Measurements from ENCODE around the gene TBL2. TPM values are rescaled to one million over a fixed set of nuclear protein-coding genes. Genes with fewer than 3 reads are reported as not detected.
"Not testable (repeated sequence)": the region's sequence is repeated elsewhere in the genome, so short reads cannot be mapped to it uniquely, and the experiment has no call there.

The TBL2 gene
- total RNA-seq, 1 experiment from 2014 or later, result 62.8 TPM

- no peak overlapping the region for H3K27ac ChIP-seq (ENCODE audit: low read length)
- H3K4me1 ChIP-seq (ENCODE audit: insufficient read depth, low read length), result peaks cover 2% of the 10 kb centered on the region; the same call in 1 of the 2 replicates
- no peaks in the 10 kb centered on the region for H3K9me2 ChIP-seq (replicated peaks; ENCODE audit: low read length)
- H4K20me1 ChIP-seq (ENCODE audit: low read length), result no peaks in the 10 kb centered on the region
- CTCF ChIA-PET, result no interaction called here
- H3K9ac ChIP-seq (ENCODE audit: low read length), result no peak overlapping the region
- intact Hi-C loops (cut with micrococcal nuclease), result no loop called here
- BruUV-seq (replicated peaks), result no TSS peak
- H3K79me2 ChIP-seq (ENCODE audit: low read length), result no peaks in the 10 kb centered on the region
- ATAC-seq, result no peak
- no peak overlapping the region for H3K4me3 ChIP-seq (ENCODE audit: low read length)
- no peak for TF ChIP-seq EZH2 (IDR thresholded peaks at IDR 0.05; ENCODE audit: low read length, unreplicated experiment)
- TF ChIP-seq CTCF (conservative IDR thresholded peaks at IDR 0.05; ENCODE audit: low read depth, low read length), result no peak
- no peak for TF ChIP-seq EZH2phosphoT487 (IDR thresholded peaks at IDR 0.05; ENCODE audit: borderline replicate concordance, low read length)
- H3K27me3 ChIP-seq (ENCODE audit: low read length), result no peaks in the 10 kb centered on the region
- no peaks in the 10 kb centered on the region for H3K9me3 ChIP-seq (ENCODE audit: low read length)
- POLR2A ChIA-PET (ENCODE audit: unreplicated experiment), result no interaction called here
- H3K4me2 ChIP-seq (ENCODE audit: low read length), result no peak overlapping the region
- no peaks in the 10 kb centered on the region for H3F3A ChIP-seq (ENCODE audit: low read length, unreplicated experiment)
- DNase-seq, result no peak
- H3K36me3 ChIP-seq (ENCODE audit: low read depth, low read length), result no peaks in the 10 kb centered on the region
- no peak overlapping the region for H2AFZ ChIP-seq (ENCODE audit: low read length)
Measured at GRCh38 chr7:73586911-73587310, 8.5 kb upstream of the TBL2 start.

GRCh38 chr7:73585196-73585595 lies 6.8 kb upstream of the TBL2 start:
- DNase-seq (no peak), ATAC-seq (no peak)
- TF ChIP-seq EZH2 (IDR thresholded peaks at IDR 0.05; ENCODE audit: low read length, unreplicated experiment) (no peak), EZH2phosphoT487 (IDR thresholded peaks at IDR 0.05; ENCODE audit: borderline replicate concordance, low read length) (no peak), CTCF (conservative IDR thresholded peaks at IDR 0.05; ENCODE audit: low read depth, low read length) (no peak)
- H3K36me3 ChIP-seq (ENCODE audit: low read depth, low read length), result no peaks in the 10 kb centered on the region
- no peaks in the 10 kb centered on the region for H3K27me3 ChIP-seq (ENCODE audit: low read length)
- H4K20me1 ChIP-seq (ENCODE audit: low read length), result no peaks in the 10 kb centered on the region
- H3K27ac ChIP-seq (ENCODE audit: low read length), result no peak overlapping the region
- no peaks in the 10 kb centered on the region for H3K9me2 ChIP-seq (replicated peaks; ENCODE audit: low read length)
- no peaks in the 10 kb centered on the region for H3K79me2 ChIP-seq (ENCODE audit: low read length)
- CTCF ChIA-PET, result no interaction called here
- POLR2A ChIA-PET (ENCODE audit: unreplicated experiment), result no interaction called here
- no peak overlapping the region for H3K4me3 ChIP-seq (ENCODE audit: low read length)
- H3K9me3 ChIP-seq (ENCODE audit: low read length), result no peaks in the 10 kb centered on the region
- H3K4me2 ChIP-seq (ENCODE audit: low read length), result no peak overlapping the region
- peaks cover 4% of the 10 kb centered on the region; the same call in 1 of the 2 replicates for H3K4me1 ChIP-seq (ENCODE audit: insufficient read depth, low read length)
- no peaks in the 10 kb centered on the region for H3F3A ChIP-seq (ENCODE audit: low read length, unreplicated experiment)
- intact Hi-C loops (cut with micrococcal nuclease), result no loop called here
- H2AFZ ChIP-seq (ENCODE audit: low read length), result no peak overlapping the region
- no TSS peak for BruUV-seq (replicated peaks)
- H3K9ac ChIP-seq (ENCODE audit: low read length), result no peak overlapping the region

GRCh38 chr7:73582664-73583202 lies 4.4 kb upstream of the TBL2 start:
- TF ChIP-seq EZH2 (IDR thresholded peaks at IDR 0.05; ENCODE audit: low read length, unreplicated experiment) (no peak), CTCF (conservative IDR thresholded peaks at IDR 0.05; ENCODE audit: low read depth, low read length) (no peak), EZH2phosphoT487 (IDR thresholded peaks at IDR 0.05; ENCODE audit: borderline replicate concordance, low read length) (no peak)
- Histone ChIP-seq H3K4me2 (ENCODE audit: low read length) (no peak overlapping the region), H3K9ac (ENCODE audit: low read length) (no peak overlapping the region), H4K20me1 (ENCODE audit: low read length) (no peaks in the 10 kb centered on the region), H3K4me1 (ENCODE audit: insufficient read depth, low read length) (peaks cover 7% of the 10 kb centered on the region; the same call in 1 of the 2 replicates), H3K36me3 (ENCODE audit: low read depth, low read length) (no peaks in the 10 kb centered on the region), H3K27me3 (ENCODE audit: low read length) (no peaks in the 10 kb centered on the region), H3K9me3 (ENCODE audit: low read length) (no peaks in the 10 kb centered on the region), H3K9me2 (replicated peaks; ENCODE audit: low read length) (no peaks in the 10 kb centered on the region), H2AFZ (ENCODE audit: low read length) (no peak overlapping the region), H3K4me3 (ENCODE audit: low read length) (no peak overlapping the region), H3F3A (ENCODE audit: low read length, unreplicated experiment) (no peaks in the 10 kb centered on the region), H3K27ac (ENCODE audit: low read length) (no peak overlapping the region), H3K79me2 (ENCODE audit: low read length) (peaks cover 6% of the 10 kb centered on the region)
- ATAC-seq (no peak), DNase-seq (no peak)
- ChIA-PET POLR2A (ENCODE audit: unreplicated experiment) (interaction anchor here (0.6 kb wide), 1 partner anchor 68 kb away, joined by 3 read pairs; no protein-coding TSS in a partner anchor), CTCF (no interaction called here)
- BruUV-seq (replicated peaks), result no TSS peak
- intact Hi-C loops (cut with micrococcal nuclease), result no loop called here

DNA sequence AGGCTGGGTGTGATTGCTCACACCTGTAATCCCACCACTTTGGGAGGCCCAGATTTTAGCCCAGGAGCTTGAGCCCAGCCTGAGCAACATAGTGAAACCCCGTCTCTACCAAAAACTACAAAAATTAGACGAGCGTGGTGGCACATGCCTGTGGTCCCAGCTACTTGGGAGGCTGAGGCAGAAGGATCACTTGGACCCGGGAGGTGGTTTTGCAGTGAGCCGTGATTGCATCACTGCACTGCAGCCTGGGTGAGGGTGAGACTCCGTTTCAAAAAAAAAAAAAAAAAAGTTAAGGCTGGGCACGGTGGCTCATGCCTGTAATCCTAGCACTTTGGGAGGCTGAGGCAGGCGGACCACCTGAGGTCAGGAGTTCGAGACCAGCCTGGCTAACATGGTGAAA lies 2.6 kb upstream of the TBL2 start:
- H3K27ac ChIP-seq (ENCODE audit: low read length); H3K9me2 ChIP-seq (replicated peaks; ENCODE audit: low read length); CTCF ChIA-PET; H3K27me3 ChIP-seq (ENCODE audit: low read length); DNase-seq; H3K9ac ChIP-seq (ENCODE audit: low read length); POLR2A ChIA-PET (ENCODE audit: unreplicated experiment); BruUV-seq (replicated peaks); H3F3A ChIP-seq (ENCODE audit: low read length, unreplicated experiment); H3K4me2 ChIP-seq (ENCODE audit: low read length); H3K36me3 ChIP-seq (ENCODE audit: low read depth, low read length); H2AFZ ChIP-seq (ENCODE audit: low read length); H3K9me3 ChIP-seq (ENCODE audit: low read length); H4K20me1 ChIP-seq (ENCODE audit: low read length); H3K4me3 ChIP-seq (ENCODE audit: low read length); ATAC-seq; intact Hi-C loops (cut with micrococcal nuclease): not testable (repeated sequence)
- Histone ChIP-seq H3K79me2 (ENCODE audit: low read length) (peaks cover 23% of the 10 kb centered on the region), H3K4me1 (ENCODE audit: insufficient read depth, low read length) (peaks cover 20% of the 10 kb centered on the region)

All from PC-3 (cell line).